A172 (cell line): ENCODE data around the gene ANKRD11. TPM values are rescaled to one million over a fixed set of nuclear protein-coding genes. Genes with fewer than 3 reads are reported as not detected.
"Not testable (repeated sequence)": the region's sequence is repeated elsewhere in the genome, so short reads cannot be mapped to it uniquely, and the experiment has no call there.

Experiments used
- DNase-seq: peaks from one replicate; pipeline ENCODE4 v3.0.0-alpha.2; 2015; ENCODE audit warnings: low spot score
- total RNA-seq: library from RNA; depleted of rRNA; stranded (reverse); fragments of >200 nt; shearing (Covaris generic); gene quantifications from 2 replicates; pipeline ENCODE4 v1.2.3, GENCODE V29; 2014

ANKRD11 gene
- total RNA-seq, 1 experiment from 2014 or later = 61.6 TPM

DNA sequence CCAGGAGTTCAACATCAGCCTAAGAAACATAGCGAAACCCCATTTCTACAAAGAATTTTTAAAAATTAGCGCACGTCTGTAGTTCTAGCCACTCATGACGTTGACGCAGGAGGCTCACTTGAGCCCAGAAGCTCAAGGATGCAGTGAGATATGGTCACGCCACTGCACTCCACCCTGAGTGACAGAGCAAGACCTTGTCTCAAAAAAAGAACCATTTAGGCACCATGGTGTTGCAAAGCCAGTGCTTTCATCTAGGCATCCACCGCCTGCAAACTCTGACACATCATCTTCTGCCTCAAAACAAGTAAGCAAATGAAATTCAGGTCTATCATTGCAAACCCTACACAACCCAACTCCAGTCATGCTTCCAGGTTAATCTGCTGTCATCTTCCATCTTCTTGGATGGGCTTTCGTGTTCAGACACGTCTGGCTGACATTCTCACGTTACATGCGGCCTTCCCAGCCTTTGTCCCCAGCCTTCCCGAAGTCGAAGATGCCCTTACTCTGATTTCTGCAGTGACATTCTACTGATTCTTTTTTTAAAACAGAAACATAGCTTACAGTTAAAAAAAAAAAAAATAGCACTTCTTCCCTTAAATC is 8.9 kb downstream of the ANKRD11 start:
- no peak for DNase-seq

DNA sequence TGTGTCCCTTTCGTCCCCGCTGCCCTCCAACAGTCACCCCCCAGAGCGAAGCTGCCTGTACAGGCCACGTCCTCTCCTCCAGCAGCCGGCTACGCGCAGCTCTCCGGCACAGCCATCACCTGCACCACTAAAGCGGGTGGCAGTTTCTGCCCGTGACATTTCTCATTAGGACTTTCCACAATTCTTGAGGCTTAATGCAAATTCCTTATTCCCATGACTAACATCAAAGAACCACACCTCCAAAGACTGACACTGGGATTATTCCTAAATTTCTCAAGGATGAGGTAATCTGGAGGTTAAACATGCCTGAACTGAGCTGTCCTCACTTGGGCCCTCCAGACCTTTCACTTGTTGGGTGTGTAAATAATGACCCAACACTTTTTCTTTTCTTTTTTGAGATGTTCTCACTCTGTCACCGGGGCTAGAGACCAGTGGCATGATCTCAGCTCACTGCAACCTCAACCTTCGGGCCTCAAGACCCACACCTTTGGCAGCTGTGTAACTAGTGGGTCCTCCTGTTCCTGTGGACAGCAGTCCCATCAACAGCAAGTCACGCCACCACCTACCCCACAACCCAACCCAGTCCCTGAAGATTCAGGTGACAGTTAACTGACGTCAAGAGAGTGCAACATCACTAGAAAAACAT is 11.7 kb downstream of the ANKRD11 start:
- DNase-seq = peak; percentile 82

DNA sequence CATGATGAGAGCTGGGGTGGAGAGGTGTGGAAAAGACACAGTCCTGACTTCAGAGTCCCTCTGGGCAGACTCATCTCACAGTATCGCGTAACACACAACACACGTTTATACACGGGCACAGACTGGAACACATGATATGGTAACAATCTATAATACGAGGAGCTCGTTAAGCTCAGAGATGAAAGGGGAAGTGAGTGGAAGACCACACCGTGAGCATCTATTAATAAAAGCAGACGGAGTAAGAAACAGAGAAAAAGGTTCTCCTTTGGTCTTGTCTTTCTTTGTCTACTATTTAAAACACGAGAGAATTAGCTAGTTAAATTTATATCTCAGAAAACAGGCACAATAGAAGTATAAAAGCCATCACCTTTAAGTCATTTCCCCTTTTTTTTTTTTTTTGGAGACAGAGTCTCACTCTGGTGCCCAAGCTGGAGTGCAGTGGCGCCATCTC is 13.5 kb downstream of the ANKRD11 start:
- DNase-seq = no peak

DNA sequence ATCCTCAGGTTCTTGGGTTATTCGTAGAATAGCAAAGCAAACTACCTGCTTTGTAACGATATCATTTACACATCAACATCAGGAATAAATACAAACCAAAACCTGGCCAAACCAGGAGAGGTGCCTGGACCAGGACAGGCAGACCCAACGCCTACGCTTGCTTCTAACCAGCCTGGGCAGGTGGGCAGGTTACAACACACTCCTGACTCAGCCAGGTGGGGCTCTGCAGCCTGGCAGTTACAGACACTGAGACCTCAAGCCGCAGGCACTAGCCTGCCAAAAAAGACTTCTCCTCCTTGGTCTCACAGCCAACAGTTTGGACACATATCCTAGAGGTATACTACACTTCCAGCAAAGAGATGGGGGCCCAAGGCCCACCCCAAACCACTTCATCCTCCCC is 14.0 kb downstream of the ANKRD11 start:
- no peak for DNase-seq

DNA sequence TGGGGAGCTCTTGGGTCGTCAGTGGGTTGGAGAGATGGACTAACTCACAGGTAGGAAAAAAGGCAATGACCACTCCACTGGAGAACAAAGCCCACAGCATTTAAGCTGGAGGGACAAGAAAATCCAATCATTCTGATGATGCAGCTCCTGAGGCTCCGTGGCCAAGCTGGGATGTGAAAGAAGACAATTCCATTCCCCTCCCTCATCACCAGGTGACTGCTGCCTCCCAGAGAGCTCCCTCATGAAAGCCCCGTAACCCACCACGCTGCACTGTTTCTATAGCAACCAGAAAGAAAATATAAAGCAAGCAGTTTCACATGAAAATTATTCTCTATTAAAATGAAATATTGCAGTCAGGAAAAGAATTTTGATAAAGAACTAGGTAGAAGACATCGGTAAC is 15.2 kb downstream of the ANKRD11 start:
- DNase-seq = no peak

DNA sequence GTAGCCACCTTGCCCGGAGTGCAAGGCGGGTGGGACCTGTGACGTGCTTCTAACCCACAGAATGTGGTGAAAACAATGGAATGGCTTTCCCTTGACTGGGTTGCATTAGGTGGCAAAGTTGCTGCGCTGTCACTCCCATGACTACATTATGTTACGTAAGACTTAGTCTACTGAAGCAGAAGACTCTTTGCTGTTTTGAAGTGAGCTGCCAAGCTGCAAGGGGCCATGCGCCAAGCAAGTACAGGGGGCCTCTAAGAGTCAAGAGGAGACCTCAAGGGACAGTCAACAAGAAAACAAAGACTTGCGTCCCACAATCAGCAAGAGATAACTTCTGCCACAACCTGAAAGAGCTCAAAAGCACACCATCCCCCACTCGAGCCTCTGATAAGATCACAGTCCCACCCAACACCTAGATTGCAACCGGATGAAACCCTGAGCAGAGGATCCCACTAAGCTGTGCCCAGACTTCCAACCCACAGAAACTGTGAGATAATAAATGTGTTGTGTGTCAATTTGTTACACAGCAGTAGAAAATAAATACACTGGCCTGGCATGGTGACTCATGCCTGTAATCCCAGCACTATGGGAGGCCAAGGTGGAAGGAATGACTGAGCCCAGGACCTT is 16.5 kb downstream of the ANKRD11 start:
- no peak for DNase-seq

DNA sequence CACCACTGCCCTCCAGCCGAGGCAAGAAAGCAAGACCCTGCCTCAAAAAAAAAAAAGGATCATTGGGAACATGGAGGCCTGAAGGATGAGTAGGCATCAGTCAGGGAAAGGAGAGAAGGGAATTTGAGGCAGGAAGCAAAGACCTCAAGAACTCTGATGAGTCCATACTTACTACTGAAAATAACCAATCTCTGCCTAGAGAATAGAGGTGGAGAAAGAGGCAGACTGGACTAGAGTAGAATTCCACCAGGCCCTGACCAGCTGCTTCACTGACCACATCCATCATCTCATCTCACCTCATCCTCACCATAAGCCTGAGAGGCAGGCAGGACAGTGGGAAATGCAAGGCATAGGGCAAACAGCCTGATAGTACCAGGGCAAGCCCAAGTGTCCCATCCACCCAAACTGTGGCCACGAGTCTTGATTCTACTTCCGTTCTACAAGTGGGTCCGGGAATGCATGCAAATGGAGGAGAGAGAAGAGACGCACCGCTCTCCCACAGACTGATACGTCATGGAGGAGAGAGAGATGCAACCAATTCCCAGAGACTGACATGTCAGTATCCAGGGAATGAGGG is 17.1 kb downstream of the ANKRD11 start:
- DNase-seq = no peak

DNA sequence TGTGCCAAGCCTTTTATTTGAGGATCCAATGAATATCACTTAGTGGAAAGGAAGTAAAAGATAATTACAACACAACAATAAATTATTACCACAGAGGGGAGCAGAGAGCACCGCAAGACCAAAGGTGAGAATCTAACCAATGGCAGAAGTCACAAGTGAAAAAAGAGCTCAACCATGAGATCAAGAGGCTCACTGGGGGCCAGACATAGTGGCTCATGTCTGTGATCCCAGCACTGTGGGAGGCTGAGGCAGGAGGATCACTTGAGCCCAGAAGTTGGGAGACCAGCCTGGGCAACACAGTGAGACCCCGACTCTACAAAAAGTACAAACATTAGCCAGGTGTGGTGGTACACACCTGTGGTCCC is 17.7 kb downstream of the ANKRD11 start:
- DNase-seq = no peak

DNA sequence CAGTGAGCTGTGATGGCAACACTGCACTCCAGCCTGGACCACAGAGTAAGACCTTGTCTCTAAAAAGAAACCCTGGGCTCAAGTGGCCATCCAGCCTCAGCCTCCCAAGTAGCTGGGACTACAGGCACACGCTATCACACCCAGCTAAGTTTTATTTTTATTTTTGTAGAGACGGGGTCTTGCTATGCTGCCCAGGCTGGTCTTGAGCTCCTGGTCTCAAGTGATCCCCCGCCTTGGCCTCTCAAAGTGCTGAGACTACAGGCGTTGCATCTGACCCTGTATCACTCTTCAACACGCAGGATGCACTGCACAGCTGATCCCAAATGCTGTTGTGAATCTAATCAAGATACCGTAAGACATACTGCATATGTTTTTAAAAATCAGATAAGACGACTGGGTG is 23.0 kb downstream of the ANKRD11 start:
- no peak for DNase-seq

DNA sequence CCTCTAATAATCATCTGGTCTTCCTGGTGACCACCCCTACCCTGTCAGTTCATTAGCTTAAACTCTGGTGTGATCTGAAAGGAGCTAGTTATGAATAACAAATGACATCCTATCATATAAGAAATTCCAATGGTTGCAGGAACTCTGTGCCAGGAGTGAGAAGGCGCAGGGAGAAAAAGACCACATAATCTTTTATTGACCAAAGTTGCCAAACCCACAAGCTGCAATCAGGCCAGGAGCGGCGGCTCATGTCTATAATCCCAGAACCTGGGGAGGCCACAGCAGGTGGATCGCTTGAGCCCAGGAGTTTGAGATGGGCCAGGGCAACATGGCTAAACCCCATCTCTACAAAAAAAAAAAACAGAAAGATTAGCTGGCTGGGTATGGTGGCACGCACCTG is 23.4 kb downstream of the ANKRD11 start:
- no peak for DNase-seq

DNA sequence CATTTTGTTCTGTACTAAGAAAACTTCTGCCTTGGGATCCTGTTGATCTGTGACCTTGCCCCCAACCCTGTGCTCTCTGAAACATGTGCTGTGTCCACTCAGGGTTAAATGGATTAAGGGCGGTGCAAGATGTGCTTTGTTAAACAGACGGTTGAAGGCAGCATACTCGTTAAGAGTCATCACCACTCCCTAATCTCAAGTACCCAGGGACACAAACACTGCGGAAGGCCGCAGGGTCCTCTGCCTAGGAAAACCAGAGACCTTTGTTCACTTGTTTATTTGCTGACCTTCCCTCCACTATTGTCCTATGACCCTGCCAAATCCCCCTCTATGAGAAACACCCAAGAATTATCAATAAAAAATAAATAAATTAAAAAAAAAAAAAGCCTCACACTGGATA is 27.0 kb downstream of the ANKRD11 start:
- not testable (repeated sequence) for DNase-seq

DNA sequence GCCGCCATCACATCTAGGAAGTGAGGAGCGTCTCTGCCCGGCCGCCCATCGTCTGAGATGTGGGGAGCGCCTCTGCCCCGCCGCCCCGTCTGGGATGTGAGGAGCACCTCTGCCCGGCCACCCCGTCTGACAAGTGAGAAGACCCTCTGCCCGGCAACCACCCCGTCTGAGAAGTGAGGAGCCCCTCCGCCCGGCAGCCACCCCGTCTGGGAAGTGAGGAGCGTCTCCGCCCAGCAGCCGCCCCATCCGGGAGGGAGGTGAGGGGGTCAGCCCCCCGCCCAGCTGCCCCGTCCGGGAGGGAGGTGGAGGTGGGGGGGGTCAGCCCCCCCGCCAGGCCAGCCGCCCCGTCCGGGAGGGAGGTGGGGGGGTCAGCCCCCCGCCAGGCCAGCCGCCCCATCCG is 27.7 kb downstream of the ANKRD11 start:
- not testable (repeated sequence) for DNase-seq

DNA sequence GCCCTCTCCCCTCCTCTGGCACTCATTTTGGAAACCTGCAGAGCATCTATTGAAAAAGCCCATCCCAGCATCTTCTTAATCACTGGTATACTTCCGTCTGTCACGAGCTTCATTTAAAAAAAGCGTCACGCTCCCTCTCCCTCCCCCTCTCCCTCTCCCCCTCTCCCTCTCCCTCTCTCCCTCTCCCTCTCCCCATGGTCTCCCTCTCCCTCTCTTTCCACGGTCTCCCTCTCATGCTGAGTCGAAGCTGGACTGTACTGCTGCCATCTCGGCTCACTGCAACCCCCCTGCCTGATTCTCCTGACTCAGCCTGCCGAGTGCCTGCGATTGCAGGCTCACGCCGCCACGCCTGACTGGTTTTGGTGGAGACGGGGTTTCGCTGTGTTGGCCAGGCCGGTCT is 28.5 kb downstream of the ANKRD11 start:
- not testable (repeated sequence) for DNase-seq

DNA sequence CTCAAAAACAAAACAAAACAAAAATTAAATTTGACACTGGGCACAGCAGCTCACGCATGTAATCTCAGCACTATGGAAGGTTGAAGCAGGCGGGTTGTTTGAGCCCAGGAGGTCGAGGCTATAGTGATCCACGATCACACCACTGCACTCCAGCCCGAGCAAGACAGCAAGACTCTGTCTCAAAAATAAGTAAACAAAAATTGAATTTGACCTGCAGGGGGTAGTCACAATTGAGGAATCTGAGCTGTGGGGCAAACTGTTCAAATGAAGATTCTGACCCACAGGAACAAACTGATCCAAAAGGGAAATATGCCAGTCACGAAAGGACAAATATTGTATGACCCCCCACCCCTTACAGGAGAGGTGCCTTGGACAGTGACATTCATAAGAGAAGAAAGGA is 29.8 kb downstream of the ANKRD11 start:
- no peak for DNase-seq

DNA sequence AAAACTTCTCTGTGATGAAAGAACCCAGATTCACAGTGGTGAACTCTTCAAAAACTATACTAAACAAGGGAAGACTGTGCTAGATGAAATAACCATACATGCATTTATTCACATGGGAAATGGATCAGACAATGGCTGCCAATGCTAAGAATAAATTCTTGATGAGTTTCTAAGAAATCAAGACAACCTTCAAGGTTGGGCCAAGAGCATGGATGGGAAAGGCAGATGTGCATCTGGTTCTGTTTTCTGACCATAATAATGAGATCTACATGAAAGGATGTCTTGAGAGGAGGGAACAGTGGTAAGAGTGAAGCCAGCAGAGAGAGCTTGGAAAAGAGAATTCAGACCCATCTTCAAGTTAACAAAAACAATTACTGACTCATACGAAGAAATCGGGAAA is 31.4 kb downstream of the ANKRD11 start:
- DNase-seq = no peak

DNA sequence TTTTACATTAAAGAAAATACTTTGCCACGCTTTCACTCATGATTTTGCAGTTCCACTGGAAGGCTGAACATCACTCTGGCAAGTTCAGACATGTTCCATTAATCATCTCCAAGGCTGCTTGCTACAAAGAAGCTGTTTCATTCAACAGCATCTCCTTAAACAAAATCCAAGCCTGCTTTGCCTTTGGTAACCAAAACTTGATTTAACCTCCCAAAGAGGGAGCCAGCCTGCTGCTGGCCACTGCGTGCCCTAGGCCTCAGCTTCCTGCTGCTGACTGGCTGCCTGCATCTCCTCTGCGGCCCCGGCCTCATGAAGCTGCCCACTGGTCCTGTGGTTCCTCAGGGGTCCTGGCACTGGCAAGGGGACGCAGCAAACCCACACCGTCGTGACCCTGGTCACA is 31.8 kb downstream of the ANKRD11 start:
- no peak for DNase-seq

DNA sequence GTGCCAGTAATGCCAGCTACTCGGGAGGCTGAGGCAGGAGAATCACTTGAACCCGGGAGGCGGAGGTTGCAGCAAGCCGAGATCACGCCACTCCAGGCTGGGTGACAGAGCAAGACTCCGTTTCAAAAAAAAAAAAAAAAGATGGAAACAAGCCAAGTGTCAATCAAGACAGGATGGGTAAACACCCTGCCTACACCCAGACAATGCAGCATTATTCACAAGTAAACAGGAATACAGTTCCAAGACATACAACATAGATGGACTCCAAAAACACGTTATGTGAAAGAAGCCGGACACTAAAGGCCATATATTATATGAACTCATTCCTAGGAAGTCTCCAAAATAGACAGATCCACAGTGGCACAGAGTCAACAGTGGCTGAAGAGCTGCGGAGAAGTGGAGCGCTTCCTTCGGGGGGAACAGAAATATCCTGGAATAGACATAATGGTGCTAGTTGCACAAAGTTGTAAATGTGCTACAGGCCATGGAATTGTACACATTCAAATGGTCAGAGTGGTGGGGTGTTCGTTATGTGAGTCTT is 33.9 kb downstream of the ANKRD11 start:
- no peak for DNase-seq

DNA sequence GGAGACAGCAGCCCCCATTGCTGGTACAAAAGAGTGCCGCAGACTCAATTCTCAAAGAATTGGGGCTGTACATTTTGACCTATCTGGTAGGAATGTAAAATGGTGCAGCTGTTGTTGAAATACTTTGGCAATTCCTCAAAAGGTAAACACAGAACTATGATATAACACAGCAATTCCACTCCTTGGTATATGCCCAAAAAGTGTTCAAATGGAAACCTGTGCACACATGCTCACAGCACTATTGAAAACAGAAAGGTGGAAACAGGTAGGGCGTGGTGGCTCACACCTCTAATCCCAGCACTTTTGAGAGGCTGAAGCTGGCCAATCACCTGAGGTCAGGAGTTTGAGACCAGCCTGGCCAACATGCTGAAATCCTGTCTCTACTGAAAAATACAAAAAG is 34.7 kb downstream of the ANKRD11 start:
- DNase-seq = no peak

DNA sequence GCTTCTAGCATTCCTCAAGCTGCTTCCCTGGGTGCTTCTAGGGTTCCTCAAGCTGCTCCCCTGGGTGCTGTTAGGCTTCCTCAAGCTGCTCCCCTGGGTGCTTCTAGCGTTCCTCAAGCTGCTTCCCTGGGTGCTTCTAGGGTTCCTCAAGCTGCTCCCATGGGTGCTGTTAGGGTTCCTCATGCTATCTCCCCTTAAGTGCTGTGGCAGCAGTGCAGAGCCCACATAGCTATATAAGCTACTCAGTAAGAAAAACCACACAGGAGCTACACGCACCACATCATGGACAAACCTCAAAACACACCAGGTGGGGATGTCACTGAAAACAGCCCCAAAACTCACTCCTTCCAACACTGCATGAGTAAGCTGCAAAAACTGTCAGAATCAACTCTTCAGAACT is 35.2 kb downstream of the ANKRD11 start:
- DNase-seq = no peak

DNA sequence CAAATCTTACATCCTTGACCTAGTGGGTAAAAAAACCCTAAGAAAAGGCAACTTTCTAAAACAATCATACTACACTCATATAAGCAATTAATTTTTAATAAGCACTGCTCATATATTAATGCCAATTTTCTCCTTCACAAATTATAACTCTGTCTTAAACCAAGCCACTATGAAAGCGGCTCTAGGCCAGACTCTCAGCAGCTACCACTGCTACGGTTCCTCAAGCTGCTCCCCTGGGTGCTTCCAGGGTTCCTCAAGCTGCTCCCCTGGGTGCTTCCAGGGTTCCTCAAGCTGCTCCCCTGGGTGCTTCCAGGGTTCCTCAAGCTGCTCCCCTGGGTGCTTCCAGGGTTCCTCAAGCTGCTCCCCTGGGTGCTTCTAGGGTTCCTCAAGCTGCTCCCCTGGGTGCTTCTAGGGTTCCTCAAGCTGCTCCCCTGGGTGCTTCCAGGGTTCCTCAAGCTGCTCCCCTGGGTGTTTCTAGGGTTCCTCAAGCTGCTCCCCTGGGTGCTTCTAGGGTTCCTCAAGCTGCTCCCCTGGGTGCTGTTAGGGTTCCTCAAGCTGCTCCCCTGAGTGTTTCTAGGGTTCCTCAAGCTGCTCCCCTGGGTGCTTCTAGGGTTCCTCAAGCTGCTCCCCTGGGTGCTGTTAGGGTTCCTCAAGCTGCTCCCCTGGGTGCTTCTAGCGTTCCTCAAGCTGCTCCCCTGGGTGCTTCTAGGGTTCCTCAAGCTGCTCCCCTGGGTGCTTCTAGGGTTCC is 35.8 kb downstream of the ANKRD11 start:
- not testable (repeated sequence) for DNase-seq

DNA sequence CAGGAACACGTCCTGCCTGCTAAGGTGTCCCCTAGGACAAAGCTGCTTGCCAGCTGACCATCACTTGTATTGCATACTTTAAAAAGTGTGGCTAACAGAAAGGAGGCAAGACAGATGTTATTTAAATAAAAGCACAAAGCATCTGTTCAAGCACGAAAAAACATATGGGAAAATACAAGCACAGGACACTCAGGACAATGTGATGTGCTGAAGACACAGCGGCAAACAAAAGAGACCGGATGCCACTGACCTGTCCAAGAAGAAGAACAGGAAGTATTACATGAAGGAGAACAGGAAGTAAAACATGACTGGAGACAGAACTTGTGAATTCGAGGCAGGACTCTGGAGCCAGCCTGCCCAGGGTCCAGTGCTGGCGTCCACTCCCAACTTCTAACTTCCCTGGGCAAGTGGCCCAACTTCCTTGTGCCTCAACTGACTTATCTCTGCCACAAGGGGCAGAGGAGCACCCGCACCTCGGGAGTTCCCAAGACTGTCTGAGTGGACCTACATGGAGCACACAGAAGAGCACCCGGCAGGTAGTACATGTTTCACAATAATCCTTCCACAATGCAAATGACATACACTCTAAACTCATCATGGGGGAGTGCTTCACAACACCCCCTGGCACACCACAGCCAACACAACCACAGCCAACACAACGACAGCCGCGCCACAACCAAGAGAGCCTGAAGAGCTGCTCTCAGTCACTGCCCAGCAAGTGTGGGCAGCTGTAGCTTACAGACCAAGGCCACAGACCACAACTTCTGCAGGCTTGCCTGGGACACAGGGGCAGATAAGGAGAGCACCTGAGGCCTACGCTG is 36.6 kb downstream of the ANKRD11 start:
- no peak for DNase-seq
